Measurements from ENCODE around the gene MYBPC2.

GRCh38 chr19:50485284-50485955, 52.7 kb downstream of the MYBPC2 start:
- TF ChIP-seq POLR2AphosphoS5 (IDR thresholded peaks at IDR 0.05; ENCODE audit: low read depth, low read length): no peak
- no peak for TF ChIP-seq TAF1 (IDR thresholded peaks at IDR 0.05; ENCODE audit: borderline replicate concordance, insufficient read depth, low read length)
- no peak for TF ChIP-seq SIN3A (IDR thresholded peaks at IDR 0.05; ENCODE audit: borderline replicate concordance, insufficient read depth, low read length)
- TF ChIP-seq, protein P1, sequence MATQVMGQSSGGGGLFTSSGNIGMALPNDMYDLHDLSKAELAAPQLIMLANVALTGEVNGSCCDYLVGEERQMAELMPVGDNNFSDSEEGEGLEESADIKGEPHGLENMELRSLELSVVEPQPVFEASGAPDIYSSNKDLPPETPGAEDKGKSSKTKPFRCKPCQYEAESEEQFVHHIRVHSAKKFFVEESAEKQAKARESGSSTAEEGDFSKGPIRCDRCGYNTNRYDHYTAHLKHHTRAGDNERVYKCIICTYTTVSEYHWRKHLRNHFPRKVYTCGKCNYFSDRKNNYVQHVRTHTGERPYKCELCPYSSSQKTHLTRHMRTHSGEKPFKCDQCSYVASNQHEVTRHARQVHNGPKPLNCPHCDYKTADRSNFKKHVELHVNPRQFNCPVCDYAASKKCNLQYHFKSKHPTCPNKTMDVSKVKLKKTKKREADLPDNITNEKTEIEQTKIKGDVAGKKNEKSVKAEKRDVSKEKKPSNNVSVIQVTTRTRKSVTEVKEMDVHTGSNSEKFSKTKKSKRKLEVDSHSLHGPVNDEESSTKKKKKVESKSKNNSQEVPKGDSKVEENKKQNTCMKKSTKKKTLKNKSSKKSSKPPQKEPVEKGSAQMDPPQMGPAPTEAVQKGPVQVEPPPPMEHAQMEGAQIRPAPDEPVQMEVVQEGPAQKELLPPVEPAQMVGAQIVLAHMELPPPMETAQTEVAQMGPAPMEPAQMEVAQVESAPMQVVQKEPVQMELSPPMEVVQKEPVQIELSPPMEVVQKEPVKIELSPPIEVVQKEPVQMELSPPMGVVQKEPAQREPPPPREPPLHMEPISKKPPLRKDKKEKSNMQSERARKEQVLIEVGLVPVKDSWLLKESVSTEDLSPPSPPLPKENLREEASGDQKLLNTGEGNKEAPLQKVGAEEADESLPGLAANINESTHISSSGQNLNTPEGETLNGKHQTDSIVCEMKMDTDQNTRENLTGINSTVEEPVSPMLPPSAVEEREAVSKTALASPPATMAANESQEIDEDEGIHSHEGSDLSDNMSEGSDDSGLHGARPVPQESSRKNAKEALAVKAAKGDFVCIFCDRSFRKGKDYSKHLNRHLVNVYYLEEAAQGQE (IDR thresholded peaks at IDR 0.05; ENCODE audit: insufficient read depth in 1 of 2, low read depth in 2 of 2, low read length in 2 of 2): no peak
